K562 (cell line): ENCODE data around the gene ISL1. TPM values are rescaled to one million over a fixed set of nuclear protein-coding genes. Genes with fewer than 3 reads are reported as not detected.

ENCODE experiments used
- ATAC-seq: fragments of 200-7000 bp; cut with Tn5 transposase; 3 replicates; pipeline ENCODE4 v1.9.1; 2020; ENCODE audit warnings: moderate library complexity
- BruUV-seq: library from RNA; stranded (reverse); fragments of 400-500 nt; replicated peaks from 2 replicates; lab custom pipeline; 2021; lab: Mats Ljungman, UMichigan
- CTCF ChIA-PET: fragments of 300-600 bp; formaldehyde crosslinking; extraction: SDS; loops from one replicate; lab custom pipeline; 2021; ENCODE audit warnings: low intra/inter-chr PET ratio; lab: Yijun Ruan, JAX
- POLR2A ChIA-PET: fragments of 300-600, 350-650 bp; sonication (Branson Sonifier 250); formaldehyde crosslinking; extraction: SDS; loops from one replicate; lab custom pipeline; 2021; ENCODE audit warnings: antibody characterized with exemption, inconsistent platforms; lab: Yijun Ruan, JAX
- DNase-seq, 4 experiments: peaks; one replicate each; pipeline versions ENCODE4 v3.0.0 to v3.0.0-alpha.2; 2011 to 2018; ENCODE audit warnings: low spot score in 3 of 4, mixed read lengths in 3 of 4; ENCODE audit errors: extremely low read depth in 1 of 4
- FAIRE-seq: peaks from 2 replicates; lab custom pipeline; 2011; peaks lifted over from hg19 to GRCh38; lab: Jason Lieb, UNC
- H2AFZ ChIP-seq: 2 replicates; pipeline ENCODE4 v1.6.0; 2011; ENCODE audit warnings: low read depth, low read length, control low read depth, inconsistent platforms
- H3K27ac ChIP-seq: fragments of 200-600 bp; 3 replicates; pipeline ENCODE4 v1.8.0; 2011; ENCODE audit warnings: low read depth, mild to moderate bottlenecking, control low read depth, inconsistent platforms, low read length, moderate library complexity, mixed read lengths; ENCODE audit errors: extremely low read depth
- H3K27me3 ChIP-seq, 2 experiments: fragments of 300-600 bp in 1 of 2; 2 replicates in 1 of 2; 3 replicates in 1 of 2; pipeline versions ENCODE4 v1.6.0 to v1.8.0; 2011; ENCODE audit warnings: inconsistent platforms in 2 of 2, low read length in 2 of 2, mild to moderate bottlenecking in 1 of 2, mixed read lengths in 1 of 2, moderate library complexity in 1 of 2; ENCODE audit not compliant: control insufficient read depth in 2 of 2, insufficient read depth in 2 of 2
- H3K36me3 ChIP-seq: fragments of 300-600 bp; 3 replicates; pipeline ENCODE4 v1.8.0; 2011; ENCODE audit warnings: mild to moderate bottlenecking, low read length, inconsistent platforms; ENCODE audit not compliant: control insufficient read depth, insufficient read depth
- H3K4me1 ChIP-seq, 2 experiments: fragments of 200-600 bp in 1 of 2; replicated peaks in 1 of 2; 2 replicates in 1 of 2; 3 replicates in 1 of 2; pipeline versions ENCODE4 v1.5.1 to v1.8.0; 2011; ENCODE audit warnings: inconsistent platforms in 2 of 2, low read length in 2 of 2, mild to moderate bottlenecking in 1 of 2, mixed read lengths in 1 of 2, moderate library complexity in 1 of 2; ENCODE audit not compliant: control insufficient read depth in 2 of 2, insufficient read depth in 2 of 2
- H3K4me2 ChIP-seq: 2 replicates; pipeline ENCODE4 v1.6.1; 2011; ENCODE audit warnings: low read length, control low read depth, inconsistent platforms, mixed read lengths; ENCODE audit not compliant: insufficient read depth
- H3K4me3 ChIP-seq: fragments of 200-600 bp; sonication (generic), shearing (Covaris generic); 2 replicates; pipeline ENCODE4 v1.5.1; 2016; ENCODE audit warnings: control low read depth, inconsistent platforms
- H3K79me2 ChIP-seq: fragments of 200-600 bp; 3 replicates; pipeline ENCODE4 v1.8.0; 2011; ENCODE audit warnings: low read length, inconsistent platforms; ENCODE audit not compliant: control insufficient read depth, insufficient read depth
- H3K9ac ChIP-seq, 2 experiments: 2 replicates each; pipeline versions ENCODE4 v1.6.0 to v1.6.1; 2011; ENCODE audit warnings: low read depth in 2 of 2, low read length in 2 of 2, control low read depth in 1 of 2, inconsistent platforms in 1 of 2, mild to moderate bottlenecking in 1 of 2, mixed read lengths in 1 of 2; ENCODE audit not compliant: insufficient read depth in 1 of 2
- H3K9me1 ChIP-seq: one replicate; pipeline ENCODE4 v1.6.0; 2011; ENCODE audit warnings: inconsistent platforms, mild to moderate bottlenecking, low read length, moderate library complexity; ENCODE audit not compliant: control insufficient read depth, insufficient read depth
- H3K9me3 ChIP-seq: replicated peaks from 2 replicates; pipeline ENCODE4 v1.5.1; 2011; ENCODE audit warnings: low read depth, low read length, inconsistent platforms; ENCODE audit not compliant: control insufficient read depth, insufficient read depth
- H4K20me1 ChIP-seq: replicated peaks from 2 replicates; pipeline ENCODE4 v1.6.1; 2011; ENCODE audit warnings: low read length, inconsistent platforms, mixed read lengths; ENCODE audit not compliant: control insufficient read depth, insufficient read depth
- ATF6 ChIP-seq: sonication (generic); formaldehyde crosslinking; IDR thresholded peaks from 2 replicates; pipeline ENCODE4 v1.4.0; 2020; ENCODE audit warnings: mild to moderate bottlenecking, missing genetic modification reagents
- CBX3 ChIP-seq, 2 experiments: IDR thresholded peaks; 1 replicate in 1 of 2; 2 replicates in 1 of 2; pipeline ENCODE4 v1.6.1; 2012; ENCODE audit warnings: inconsistent platforms in 2 of 2, low read length in 2 of 2, borderline replicate concordance in 1 of 2, control low read depth in 1 of 2
- CEBPG ChIP-seq, 3 experiments: fragments of 200-800 bp in 1 of 3; sonication (Bioruptor generic) in 1 of 3; sonication (generic) in 1 of 3; formaldehyde crosslinking in 1 of 3; IDR thresholded peaks in 2 of 3; conservative IDR thresholded peaks in 1 of 3; 2 replicates each; pipeline versions ENCODE4 v1.6.1 to v1.8.0; 2016 to 2022; ENCODE audit warnings: missing compliant biosample characterization in 2 of 3, missing genetic modification characterization in 2 of 3, mild to moderate bottlenecking in 1 of 3, missing genetic modification reagents in 1 of 3
- CHAMP1 ChIP-seq: fragments of 450-650 bp; IDR thresholded peaks from 2 replicates; pipeline ENCODE4 v1.6.1; 2016; ENCODE audit warnings: mild to moderate bottlenecking
- CREB3L1 ChIP-seq: fragments of 450-650 bp; IDR thresholded peaks from 2 replicates; pipeline ENCODE4 v1.6.1; 2014; ENCODE audit warnings: low read depth, mild to moderate bottlenecking, moderate library complexity, borderline replicate concordance
- E2F6 ChIP-seq, 2 experiments: IDR thresholded peaks; 2 replicates each; pipeline ENCODE4 v1.6.1; 2011; ENCODE audit warnings: borderline replicate concordance in 1 of 2, control low read depth in 1 of 2, low read depth in 1 of 2, low read length in 1 of 2, mild to moderate bottlenecking in 1 of 2, mixed read lengths in 1 of 2, moderate library complexity in 1 of 2; ENCODE audit not compliant: insufficient read depth in 1 of 2, insufficient read length in 1 of 2, poor library complexity in 1 of 2, severe bottlenecking in 1 of 2; ENCODE audit errors: extremely low read depth in 1 of 2
- FOSL1 ChIP-seq: fragments of 200-800 bp; sonication (Bioruptor generic); conservative IDR thresholded peaks from 2 replicates; pipeline ENCODE4 v1.6.1; 2016; ENCODE audit warnings: missing genetic modification characterization, missing compliant biosample characterization
- KLF13 ChIP-seq: fragments of 450-650 bp; IDR thresholded peaks from 2 replicates; pipeline ENCODE4 v1.6.1; 2016; ENCODE audit warnings: missing genetic modification characterization, low read depth, mild to moderate bottlenecking, missing compliant biosample characterization, moderate library complexity, borderline replicate concordance
- POLR3G ChIP-seq: IDR thresholded peaks from 2 replicates; pipeline ENCODE4 v1.6.1; 2011; ENCODE audit not compliant: insufficient read length, insufficient replicate concordance; ENCODE audit errors: extremely low read depth
- SMAD2 ChIP-seq: fragments of 150-350 bp; IDR thresholded peaks from 2 replicates; pipeline ENCODE4 v1.6.1; 2014; ENCODE audit warnings: low read depth, mild to moderate bottlenecking, low read length
- ZFP1 ChIP-seq: fragments of 450-650 bp; formaldehyde crosslinking; IDR thresholded peaks from 2 replicates; pipeline ENCODE4 v1.4.0; 2020; ENCODE audit warnings: mild to moderate bottlenecking, mixed read lengths
- ZFP36 ChIP-seq: fragments of 150-350 bp; IDR thresholded peaks from 2 replicates; pipeline ENCODE4 v1.6.1; 2018; ENCODE audit warnings: low read length, low read depth; ENCODE audit not compliant: partially characterized antibody
- ZNF165 ChIP-seq: fragments of 250-450 bp; sonication (Bioruptor Pico); IDR thresholded peaks from 2 replicates; pipeline ENCODE4 v1.4.0; 2020; ENCODE audit warnings: borderline replicate concordance
- ZNF551 ChIP-seq: fragments of 250-450 bp; sonication (Bioruptor Pico); IDR thresholded peaks from 2 replicates; pipeline ENCODE4 v1.5.0; 2021; ENCODE audit warnings: mild to moderate bottlenecking, moderate library complexity
- WGBS: fragments of 100-300 bp; shearing (Covaris generic); methylation state at CpG from one replicate; pipeline ENCODE4 v1.1.6; 2016; ENCODE audit warnings: low coverage, mixed read lengths; ENCODE audit not compliant: insufficient coverage; ENCODE audit errors: missing lambda C conversion rate; 5-methylcytosine and 5-hydroxymethylcytosine counted together
- in situ Hi-C: fragments of 300-500 bp; cut with MboI; formaldehyde crosslinking; loops from 4 replicates; pipeline ENCODE4 v1.15.0; 2018; ENCODE audit warnings: inconsistent platforms, mixed read lengths
- intact Hi-C: fragments of 100-400 bp; cut with micrococcal nuclease; formaldehyde crosslinking; loops from 2 replicates; pipeline ENCODE4 v1.14.2; 2022
- polyA plus RNA-seq, 8 experiments: library from polyadenylated mRNA; depleted of rRNA in 4 of 8; stranded (reverse) in 5 of 8; unstranded in 3 of 8; fragments of >200 nt; fragmentation: Nextera tagmentation in 2 of 8; fragmentation: Illumina TruSeq in 1 of 8; extraction: Ambion mirVana in 2 of 8; extraction: Trizol in 1 of 8; gene quantifications; 2 replicates each; pipeline versions ENCODE4 v1.2.1 to v1.2.3, GENCODE V29; 2011 to 2014; ENCODE audit warnings: inconsistent platforms in 1 of 8, missing spikeins in 1 of 8
- total RNA-seq, 7 experiments: library from RNA; depleted of rRNA in 6 of 7; stranded (reverse); fragments of >200 nt in 6 of 7; fragmentation: Illumina TruSeq in 2 of 7; extraction: Trizol in 2 of 7; gene quantifications; 2 replicates each; pipeline versions ENCODE4 v1.2.1 to v1.2.3, GENCODE V29; 2011 to 2021; ENCODE audit warnings: low replicate concordance in 1 of 7

The ISL1 gene
- total and polyA plus RNA-seq, 9 of the 15 experiments (the other 6 are each of a cell fraction or from before 2014, with no cell fraction given) = not detected

GRCh38 chr5:51336878-51337277, 46.4 kb upstream of the ISL1 start:
- H2AFZ ChIP-seq = no peak overlapping the region
- TF ChIP-seq CEBPG (CRISPR knock-in tag; IDR thresholded peaks at IDR 0.05) (no peak), CEBPG (tag; conservative IDR thresholded peaks at IDR 0.05 in 1 of 2, IDR thresholded peaks at IDR 0.05 in 1 of 2) (no peak), ATF6 (CRISPR knock-in tag) (no peak), ZFP1 (no peak), POLR3G (no peak), KLF13 (tag) (no peak), ZNF165 (CRISPR knock-in tag) (no peak), E2F6 (IDR thresholded peaks at IDR 0.05; ENCODE audit: borderline replicate concordance in 1 of 2, extremely low read depth in 1 of 2, insufficient read depth in 1 of 2, insufficient read length in 1 of 2, low read depth in 1 of 2, low read length in 1 of 2, poor library complexity in 1 of 2, severe bottlenecking in 1 of 2) (no peak), CBX3 (IDR thresholded peaks at IDR 0.05; ENCODE audit: borderline replicate concordance in 1 of 2, low read length in 2 of 2) (no peak), FOSL1 (tag) (no peak), SMAD2 (no peak), CHAMP1 (no peak), ZNF551 (CRISPR knock-in tag) (no peak), ZFP36 (no peak), CREB3L1 (no peak)
- no peak for ATAC-seq
- H3K4me2 ChIP-seq = no peak overlapping the region
- in situ Hi-C loops (no loop called here), intact Hi-C loops (no loop called here)
- 3% methylated on average over 2 of the region's 2 CpGs for whole genome bisulfite sequencing
- no peak for DNase-seq
- ChIA-PET POLR2A (no interaction called here), CTCF (no interaction called here)
- H3K27ac ChIP-seq = no peak overlapping the region
- no peak overlapping the region for H3K4me3 ChIP-seq
- H3K9me3 ChIP-seq = no peaks in the 10 kb centered on the region
- no peak overlapping the region for H3K9ac ChIP-seq
- no peaks in the 10 kb centered on the region for H3K9me1 ChIP-seq
- H4K20me1 ChIP-seq = no peaks in the 10 kb centered on the region
- no peak for FAIRE-seq
- no peaks in the 10 kb centered on the region for H3K79me2 ChIP-seq
- H3K27me3 ChIP-seq = no peaks in the 10 kb centered on the region
- H3K4me1 ChIP-seq = no peaks in the 10 kb centered on the region
- H3K36me3 ChIP-seq = no peaks in the 10 kb centered on the region
- no TSS peak for BruUV-seq
